ENCODE results near the gene IRAK3.

- no peak for TF ChIP-seq CTCF (IDR thresholded peaks at IDR 0.05)
- no peak for TF ChIP-seq POLR2A (IDR thresholded peaks at IDR 0.05)
- TF ChIP-seq EP300 (IDR thresholded peaks at IDR 0.05), result no peak
These were observed 10.1 kb downstream of the IRAK3 start for GRCh38 chr12:66199141-66199540.
